ENCODE measurements around the gene HOXA3.

HOXA3 gene

DNA sequence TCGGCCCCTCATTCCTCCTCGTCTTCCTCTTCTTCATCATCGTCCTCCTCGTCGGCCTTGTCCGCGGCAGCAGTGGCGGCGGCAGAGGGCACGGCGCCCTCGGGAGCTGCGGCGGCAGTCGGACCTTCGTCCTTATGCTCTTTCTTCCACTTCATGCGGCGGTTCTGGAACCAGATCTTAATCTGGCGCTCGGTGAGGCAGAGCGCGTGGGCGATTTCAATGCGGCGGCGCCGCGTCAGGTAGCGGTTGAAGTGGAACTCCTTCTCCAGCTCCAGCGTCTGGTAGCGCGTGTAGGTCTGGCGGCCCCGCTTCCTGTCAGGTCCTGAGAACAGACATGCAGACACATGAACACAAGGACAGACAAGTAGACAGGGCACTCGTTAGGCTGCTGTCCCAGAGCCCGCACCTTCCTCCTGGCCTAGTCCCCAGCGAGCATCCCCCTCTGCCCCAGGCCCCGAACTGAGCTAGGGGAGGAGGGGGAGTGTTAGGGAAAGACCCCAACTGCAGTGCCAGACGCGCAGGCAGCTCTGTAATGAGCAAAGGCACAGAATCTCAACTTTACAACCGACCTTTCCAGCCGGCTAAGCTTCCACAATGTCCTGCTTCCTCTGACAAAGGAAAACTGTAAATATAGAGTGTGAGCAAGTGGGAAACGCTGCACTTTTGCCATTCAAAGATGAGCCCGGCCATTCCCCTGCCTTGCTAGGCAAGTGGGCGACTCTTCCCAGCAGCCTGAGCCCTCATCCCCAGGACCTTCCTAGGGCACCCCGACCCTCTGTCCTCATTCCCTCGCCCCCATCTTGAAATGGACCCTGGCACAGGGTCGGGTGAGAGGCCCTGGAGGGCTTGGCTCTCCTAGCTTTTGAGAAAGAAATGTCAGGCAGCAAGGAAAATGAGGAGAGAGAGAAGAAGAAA is 2.8 kb upstream of the HOXA3 start:
- no peak for DNase-seq

DNA sequence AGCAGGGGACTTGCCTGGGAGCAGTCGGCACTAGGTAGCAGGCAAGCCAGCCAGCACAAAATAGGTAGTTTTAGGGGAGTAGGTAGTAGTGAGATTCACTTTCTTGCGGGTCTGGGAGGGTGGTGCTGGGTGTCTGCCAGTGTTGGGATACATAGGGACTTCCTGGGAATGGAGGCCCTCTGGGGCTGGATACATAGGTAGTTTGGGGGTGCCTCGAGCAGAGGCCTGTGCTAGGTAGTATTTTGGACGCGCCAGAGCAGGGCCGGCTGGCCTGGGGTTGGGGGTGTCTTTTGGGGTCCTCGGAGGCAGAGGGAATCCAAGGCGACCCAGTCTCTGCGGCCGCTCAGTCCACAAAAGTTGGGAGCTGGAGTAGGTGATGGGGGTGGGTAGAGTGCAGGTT is 2.0 kb upstream of the HOXA3 start:
- DNase-seq = no peak

DNA sequence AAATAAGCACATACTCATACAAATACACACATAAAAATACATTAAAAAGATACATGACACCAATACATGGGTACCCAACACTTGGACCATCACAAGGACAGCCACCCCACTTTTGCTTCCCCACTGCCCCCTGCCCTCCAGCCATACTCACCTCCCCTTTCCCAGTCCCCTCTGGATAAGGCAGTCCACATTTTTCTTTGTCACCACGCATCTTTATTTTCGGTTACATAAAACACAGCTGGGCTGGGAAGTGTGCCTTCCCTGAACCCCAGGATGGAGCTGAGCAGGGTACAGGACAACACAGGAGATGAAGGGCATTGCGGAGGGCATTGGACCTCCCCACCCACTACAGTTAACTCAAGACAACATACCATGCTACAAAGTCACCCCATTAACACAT is 1.1 kb upstream of the HOXA3 start:
- no peak for DNase-seq

- DNase-seq = no peak
Measured at GRCh38 chr7:27152816-27153442, 546 bp upstream of the HOXA3 start.

DNA sequence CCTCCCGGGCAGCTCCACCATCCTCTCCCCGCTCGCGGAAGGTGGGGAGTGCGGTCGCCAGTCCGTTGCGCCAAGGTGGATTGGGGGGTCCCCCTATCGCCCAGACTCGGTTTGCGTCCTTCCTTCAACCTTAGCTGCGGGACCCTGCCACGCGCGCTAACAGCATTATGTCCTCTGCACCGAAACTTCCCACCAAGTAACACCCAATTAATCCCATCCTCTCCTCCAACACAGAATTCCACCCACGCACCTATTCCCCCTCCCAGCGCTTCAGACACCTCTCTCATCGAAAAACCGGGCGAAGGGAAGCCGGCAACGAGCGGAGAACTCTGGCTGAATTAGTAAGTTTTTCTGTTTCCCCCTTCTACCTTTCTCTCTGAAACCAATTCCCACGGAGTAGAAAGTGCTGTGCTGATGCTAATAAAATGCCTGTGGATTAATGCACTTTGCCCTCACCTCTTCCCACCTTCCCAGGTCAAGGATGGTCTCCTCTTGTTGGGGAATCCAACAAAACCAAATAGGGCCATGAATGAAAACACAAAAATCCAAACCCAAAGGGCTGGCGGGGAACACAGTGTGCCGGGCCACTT is 947 bp downstream of the HOXA3 start:
- no peak for DNase-seq

GRCh38 chr7:27150568-27151340 is 1.6 kb downstream of the HOXA3 start:
- DNase-seq = peak; percentile 68

- DNase-seq = no peak
Measured at GRCh38 chr7:27149842-27150567, 2.4 kb downstream of the HOXA3 start.

DNA sequence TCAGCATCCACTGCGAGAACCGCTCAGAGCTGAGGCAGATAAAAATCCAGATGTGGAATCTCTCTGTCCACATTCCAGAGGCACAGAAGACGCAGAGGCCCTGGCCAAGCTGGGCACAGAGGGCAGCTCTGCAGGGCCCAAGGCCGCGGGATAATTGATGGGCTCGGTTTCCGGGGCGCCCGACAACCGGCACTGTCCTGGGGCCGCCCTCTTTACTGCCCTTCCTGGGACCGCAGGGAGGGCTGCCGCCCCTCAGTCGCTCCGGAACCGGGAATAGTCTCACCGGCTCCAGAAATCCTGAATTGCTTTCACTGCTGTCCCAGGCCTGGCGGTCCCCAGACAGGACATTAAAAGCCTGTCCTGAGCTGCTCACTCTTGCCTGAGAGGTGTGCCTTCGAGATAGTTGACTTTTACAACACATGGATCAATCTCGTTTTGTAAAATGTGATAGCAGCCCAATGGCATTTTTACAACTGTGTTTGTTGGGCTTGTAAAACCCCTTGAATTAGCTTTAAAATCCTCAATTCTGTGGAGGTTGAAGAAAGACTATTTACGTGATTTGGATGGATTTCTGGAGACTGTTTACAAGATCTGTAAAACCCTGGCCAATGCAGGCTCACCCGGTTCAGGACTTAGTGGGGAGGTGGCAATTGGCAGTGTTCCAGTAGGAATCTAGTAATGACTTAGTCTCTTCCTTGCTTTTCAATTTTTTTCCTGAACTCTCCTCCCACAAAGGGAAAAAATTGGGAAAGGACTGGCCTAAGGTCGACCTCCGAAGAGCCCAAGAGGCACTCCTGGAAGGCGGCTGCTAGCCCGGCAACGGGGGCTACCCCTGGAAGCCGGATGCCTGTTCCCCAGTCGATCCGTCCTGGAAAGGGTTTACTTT is 3.4 kb downstream of the HOXA3 start:
- DNase-seq = no peak

DNA sequence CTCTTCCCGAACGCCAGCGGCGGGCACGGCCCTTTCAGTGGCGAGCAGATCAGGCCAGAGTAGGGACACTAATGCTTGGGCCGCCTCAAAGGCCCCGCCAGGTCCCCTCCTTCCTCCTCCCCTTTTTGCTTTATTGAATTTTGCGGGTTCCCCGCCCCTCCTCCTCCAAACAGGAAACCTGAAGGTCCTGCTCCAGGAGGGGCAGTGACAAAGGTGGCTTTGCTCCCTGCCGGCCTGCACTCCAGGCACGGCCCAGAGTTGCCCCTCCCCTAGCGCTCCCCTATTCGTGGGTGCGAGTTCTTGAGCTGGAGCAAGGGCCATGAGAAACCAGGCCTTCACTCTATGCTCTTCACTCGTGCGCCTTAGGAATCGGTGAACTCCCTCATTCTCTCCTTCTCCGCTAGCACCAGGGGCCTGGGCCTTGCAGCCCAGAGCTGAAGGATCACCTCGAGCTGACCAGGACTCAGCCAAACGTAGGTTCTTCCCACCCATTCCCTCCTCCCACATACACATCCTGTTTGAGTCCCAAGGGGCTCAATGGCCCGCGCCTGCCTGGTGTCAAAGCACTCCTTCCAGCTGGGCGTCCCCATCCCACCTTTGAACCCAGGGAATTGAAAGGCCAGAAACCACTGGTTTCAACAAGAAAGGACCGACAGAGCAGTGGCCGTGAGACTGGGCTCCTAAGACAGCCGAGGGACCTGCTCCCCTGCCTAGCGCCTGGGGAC is 4.2 kb downstream of the HOXA3 start:
- DNase-seq = no peak

- no peak for DNase-seq
Measured at GRCh38 chr7:27147199-27148030, 5.0 kb downstream of the HOXA3 start, which contains the start of gene HOXA6. Gene HOXA6 (minus strand): TSS chr7:27147774. CDS start chr7:27147749, 25 bp downstream.

DNA sequence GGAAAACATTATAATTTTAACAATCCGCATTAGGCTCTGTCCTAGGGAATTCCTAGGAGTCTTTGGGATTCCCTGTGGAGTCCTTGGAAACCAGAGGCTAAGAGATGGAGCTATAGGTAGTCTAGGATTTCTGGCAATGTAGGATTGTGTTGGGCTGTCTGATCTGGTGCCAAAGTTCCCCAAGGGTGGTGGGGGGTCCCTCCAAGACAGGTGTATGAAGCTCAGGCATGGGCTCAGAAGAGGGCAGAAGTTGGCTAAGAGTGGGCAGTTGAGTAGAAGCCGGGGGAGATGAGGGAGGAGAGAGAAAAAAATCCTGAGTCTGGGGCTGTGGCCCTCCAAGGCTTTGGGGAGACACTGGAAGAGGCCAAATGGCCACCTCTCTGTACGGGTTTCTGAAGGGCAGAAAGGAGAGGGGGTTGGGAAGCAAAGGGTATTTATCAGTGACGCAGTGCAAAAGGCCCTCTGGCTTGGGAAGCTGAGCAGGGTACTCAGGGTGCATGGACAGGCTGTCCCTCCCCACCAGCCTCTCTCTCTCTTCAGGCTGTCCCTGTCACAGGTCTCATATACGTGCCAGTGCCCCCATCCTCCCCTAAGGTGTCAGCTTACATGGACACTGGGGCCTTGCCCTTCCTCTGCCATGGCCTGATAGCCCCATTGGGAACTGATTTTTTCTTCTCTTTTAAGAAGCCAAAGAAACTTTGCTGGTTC is 5.7 kb downstream of the HOXA3 start:
- no peak for DNase-seq

- DNase-seq = no peak
Measured at GRCh38 chr7:27145914-27146412, 6.4 kb downstream of the HOXA3 start.

DNA sequence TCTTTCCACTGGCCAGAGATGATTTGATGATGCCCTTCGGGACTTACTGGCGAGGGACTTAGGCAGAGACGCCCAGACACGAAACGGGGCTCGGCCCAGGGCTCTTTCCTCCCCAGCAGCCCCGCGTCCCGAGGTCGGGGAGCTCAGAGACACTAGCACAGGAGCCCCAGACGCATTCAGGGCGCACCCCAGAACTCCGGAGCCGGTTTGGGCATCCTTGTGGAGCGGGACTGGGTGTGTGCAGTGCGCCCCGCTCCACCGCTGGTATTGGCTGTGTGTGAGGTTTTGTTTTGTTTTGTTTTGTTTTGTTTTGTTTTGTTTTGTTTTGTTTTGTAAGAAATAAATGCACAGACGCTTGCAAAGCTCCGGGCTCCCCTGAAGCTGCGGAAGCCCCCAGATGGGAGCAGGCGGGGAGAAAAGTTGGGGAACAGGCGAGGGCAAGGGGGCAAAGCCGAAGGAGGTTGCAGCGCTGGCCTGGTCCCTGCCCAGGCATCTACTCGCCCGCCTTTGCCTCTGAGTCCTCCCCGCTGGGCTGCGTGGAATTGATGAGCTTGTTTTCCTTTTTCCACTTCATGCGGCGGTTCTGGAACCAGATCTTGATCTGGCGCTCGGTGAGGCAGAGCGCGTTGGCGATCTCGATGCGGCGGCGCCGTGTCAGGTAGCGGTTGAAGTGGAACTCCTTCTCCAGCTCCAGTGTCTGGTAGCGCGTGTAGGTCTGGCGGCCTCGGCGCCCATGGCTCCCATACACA is 7.0 kb downstream of the HOXA3 start:
- DNase-seq = no peak

- DNase-seq = no peak
Measured at GRCh38 chr7:27144781-27145164, 7.6 kb downstream of the HOXA3 start.

DNA sequence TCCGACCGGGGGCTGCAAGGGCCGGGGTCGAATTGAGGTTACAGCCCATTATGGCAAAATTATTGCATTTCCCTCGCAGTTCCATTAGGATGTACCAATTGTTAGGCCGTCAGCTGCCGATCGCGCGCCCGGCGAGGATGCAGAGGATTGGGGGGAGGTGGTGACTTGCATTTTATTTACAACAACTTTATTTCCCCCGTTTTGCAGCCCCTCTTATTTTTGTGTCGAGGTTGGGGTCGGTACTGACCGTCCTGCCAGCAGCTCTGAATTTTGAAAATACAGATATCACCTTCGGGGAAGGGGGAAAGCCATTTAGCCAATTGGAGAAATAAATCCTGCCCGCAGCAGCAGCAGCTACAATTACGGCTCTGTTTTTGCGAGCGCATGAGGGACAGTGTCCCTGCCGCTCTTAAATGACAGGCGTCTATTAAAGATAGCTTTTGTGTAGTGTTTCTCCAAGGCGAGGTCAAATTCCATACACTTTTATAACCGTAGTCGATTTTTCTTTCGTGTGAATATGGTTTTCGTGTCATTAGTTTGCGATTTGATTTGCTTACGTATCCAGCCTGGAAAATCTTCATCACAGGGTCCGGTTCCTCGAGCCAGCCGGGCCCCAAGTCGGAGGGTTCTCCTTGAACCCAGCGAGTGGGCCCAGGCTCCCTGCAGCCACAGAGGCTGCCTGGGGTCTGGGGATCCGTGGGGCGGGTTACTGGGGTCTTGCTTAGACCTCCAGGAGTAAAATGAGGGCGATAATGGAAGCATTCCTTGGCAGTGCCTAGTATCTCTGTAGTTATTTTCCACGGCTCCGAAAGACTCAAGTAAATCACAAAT is 8.2 kb downstream of the HOXA3 start:
- DNase-seq = no peak

DNA sequence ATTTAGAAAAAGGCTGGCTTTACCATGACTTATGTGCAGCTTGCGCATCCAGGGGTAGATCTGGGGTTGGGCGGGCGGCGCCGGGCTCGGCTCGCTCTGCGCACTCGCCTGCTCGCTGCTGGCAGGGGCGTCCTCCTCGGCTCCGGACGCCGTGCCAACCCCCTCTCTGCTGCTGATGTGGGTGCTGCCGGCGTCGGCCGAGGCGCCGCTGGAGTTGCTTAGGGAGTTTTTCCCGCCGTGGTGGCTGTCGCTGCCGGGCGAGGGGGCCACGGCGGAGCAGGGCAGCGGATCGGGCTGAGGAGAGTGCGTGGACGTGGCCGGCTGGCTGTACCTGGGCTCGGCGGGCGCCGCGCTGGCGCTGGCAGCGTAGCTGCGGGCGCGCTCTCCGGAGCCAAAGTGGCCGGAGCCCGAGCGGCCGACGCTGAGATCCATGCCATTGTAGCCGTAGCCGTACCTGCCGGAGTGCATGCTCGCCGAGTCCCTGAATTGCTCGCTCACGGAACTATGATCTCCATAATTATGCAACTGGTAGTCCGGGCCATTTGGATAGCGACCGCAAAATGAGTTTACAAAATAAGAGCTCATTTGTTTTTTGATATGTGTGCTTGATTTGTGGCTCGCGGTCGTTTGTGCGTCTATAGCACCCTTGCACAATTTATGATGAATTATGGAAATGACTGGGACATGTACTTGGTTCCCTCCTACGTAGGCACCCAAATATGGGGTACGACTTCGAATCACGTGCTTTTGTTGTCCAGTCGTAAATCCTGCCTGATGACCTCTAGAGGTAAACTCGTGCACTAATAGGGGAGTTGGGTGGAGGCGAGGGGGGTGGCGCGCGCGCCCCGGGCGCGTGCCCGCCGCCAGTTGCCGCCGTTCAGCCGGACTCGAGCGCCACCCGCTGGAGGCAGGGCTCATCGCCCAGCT is 9.1 kb downstream of the HOXA3 start, which contains the start of gene HOXA5:
Gene HOXA5, minus strand, starts transcription at position 659 of the 927 bp plus-strand sequence. Its CDS starts 74 bp downstream, at position 585.
- DNase-seq = peak; percentile 70
